HG03139 (cell line): ENCODE data around the gene NPBWR2.
"Not testable (repeated sequence)": the region's sequence is repeated elsewhere in the genome, so short reads cannot be mapped to it uniquely, and the experiment has no call there.

Experiments used
- ATAC-seq: cut with Tn5 transposase; IDR thresholded peaks from one replicate; pipeline ENCODE4 v1.9.1; 2021; ENCODE audit not compliant: unreplicated experiment

Gene NPBWR2

GRCh38 chr20:64119681-64120341 lies 12.4 kb upstream of the NPBWR2 start:
- no peak for ATAC-seq

- no peak for ATAC-seq
These were observed 11.9 kb upstream of the NPBWR2 start for GRCh38 chr20:64119301-64119680.

GRCh38 chr20:64117432-64117777 lies 10.0 kb upstream of the NPBWR2 start:
- ATAC-seq = not testable (repeated sequence)

- no peak for ATAC-seq
These were observed 9.4 kb upstream of the NPBWR2 start for GRCh38 chr20:64116541-64117431.

- ATAC-seq = no peak
These were observed 8.7 kb upstream of the NPBWR2 start for GRCh38 chr20:64116016-64116415.

- no peak for ATAC-seq
These were observed 8.0 kb upstream of the NPBWR2 start for GRCh38 chr20:64115171-64115911.

- no peak for ATAC-seq
These were observed 7.1 kb upstream of the NPBWR2 start for GRCh38 chr20:64114356-64114971.

- no peak for ATAC-seq
These were observed 6.5 kb upstream of the NPBWR2 start for GRCh38 chr20:64113796-64114355.

- no peak for ATAC-seq
These were observed 6.0 kb upstream of the NPBWR2 start for GRCh38 chr20:64113444-64113775.

- no peak for ATAC-seq
These were observed 5.5 kb upstream of the NPBWR2 start for GRCh38 chr20:64112691-64113443.

GRCh38 chr20:64111841-64112641 lies 4.7 kb upstream of the NPBWR2 start:
- no peak for ATAC-seq

GRCh38 chr20:64110411-64111068 lies 3.2 kb upstream of the NPBWR2 start:
- ATAC-seq = no peak

GRCh38 chr20:64109831-64110391 lies 2.5 kb upstream of the NPBWR2 start:
- no peak for ATAC-seq

GRCh38 chr20:64108731-64109681 lies 1.6 kb upstream of the NPBWR2 start:
- ATAC-seq = no peak

- no peak for ATAC-seq
These were observed 532 bp upstream of the NPBWR2 start for GRCh38 chr20:64107736-64108457.

- no peak for ATAC-seq
These were observed 867 bp downstream of the NPBWR2 start for GRCh38 chr20:64106435-64106961.
